Tibial artery (tissue), 4 donors: ENCODE data around the gene TUG1.

Source experiments
- DNase-seq, 2 donors: peaks; one replicate each; pipeline ENCODE4 v3.0.0-alpha.2; 2019
- H3K27ac ChIP-seq, 2 donors: fragments of 200-600 bp; sonication (generic) in 1 of 2; 1 replicate in 1 of 2; 2 replicates in 1 of 2; pipeline ENCODE4 v1.5.1; 2018 to 2019; ENCODE audit warnings: mild to moderate bottlenecking in 1 of 2
- H3K27me3 ChIP-seq, 2 donors: fragments of 200-600 bp; sonication (generic) in 1 of 2; one replicate each; pipeline versions ENCODE4 v1.5.1 to v1.6.0; 2016 to 2019
- H3K36me3 ChIP-seq, 3 donors: fragments of 200-600 bp; sonication (generic) in 2 of 3; one replicate each; pipeline ENCODE4 v1.5.1; 2016 to 2019; ENCODE audit warnings: mild to moderate bottlenecking in 2 of 3
- H3K4me1 ChIP-seq, 4 donors: fragments of 200-600 bp; sonication (generic) in 2 of 4; 1 replicate in 3 of 4; 2 replicates in 1 of 4; pipeline ENCODE4 v1.5.1; 2016 to 2019
- H3K4me3 ChIP-seq, 2 donors: fragments of 200-600 bp; sonication (generic) in 1 of 2; 1 replicate in 1 of 2; 2 replicates in 1 of 2; pipeline ENCODE4 v1.5.1; 2018 to 2019; ENCODE audit warnings: mild to moderate bottlenecking in 2 of 2
- H3K9me3 ChIP-seq, 3 donors: fragments of 200-600 bp; sonication (generic) in 1 of 3; one replicate each; pipeline ENCODE4 v1.5.1; 2016 to 2019
- CTCF ChIP-seq, 2 experiments: fragments of 200-600 bp in 1 of 2; fragments of 450-650 bp in 1 of 2; IDR thresholded peaks; one replicate each; pipeline ENCODE4 v1.5.1; 2017 to 2019; ENCODE audit warnings: antibody characterized with exemption in 2 of 2, mild to moderate bottlenecking in 1 of 2, moderate library complexity in 1 of 2
- intact Hi-C: fragments of 100-400 bp; cut with DNase I; formaldehyde crosslinking; loops from one replicate; pipeline ENCODE4 v1.15.0; 2023; ENCODE audit warnings: low total_unique reads

The TUG1 gene

GRCh38 chr22:30994960-30995359 is 25.9 kb downstream of the TUG1 start:
- intact Hi-C loops, result no loop called here
- TF ChIP-seq CTCF (IDR thresholded peaks at IDR 0.05), result no peak
- Histone ChIP-seq H3K4me1 (peaks cover 0 to 57% (median 15%) of the 10 kb centered on the region in 4 donors), H3K9me3 (peaks cover 0 to 13% (median 0%) of the 10 kb centered on the region in 3 donors), H3K36me3 (no peaks in the 10 kb centered on the region), H3K27me3 (no peaks in the 10 kb centered on the region), H3K4me3 (no peak overlapping the region), H3K27ac (peak overlapping the region; percentile 32 to 78)
- no peak for DNase-seq

GRCh38 chr22:30996462-30996861 is 27.4 kb downstream of the TUG1 start:
- peak overlapping the region; percentile 50 to 69 for H3K27ac ChIP-seq

DNA sequence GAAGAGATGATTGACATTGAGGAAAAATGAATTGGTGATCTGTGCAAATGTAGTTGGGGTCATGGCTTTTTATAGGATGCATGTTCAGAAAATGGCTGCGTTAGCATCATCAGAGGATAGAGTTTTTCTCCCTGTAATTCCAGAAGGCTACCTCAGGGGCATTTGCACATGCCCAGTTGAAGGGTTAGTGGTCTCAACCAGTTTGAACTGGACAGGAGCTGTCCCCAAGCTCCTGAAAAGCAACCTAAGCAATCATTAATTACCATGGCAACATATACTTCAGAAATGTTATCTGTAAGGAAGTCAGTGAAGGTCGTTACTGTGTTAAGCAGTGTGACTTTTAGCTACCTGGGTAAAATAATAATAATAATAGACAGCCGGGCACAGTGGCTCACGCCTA is 29.3 kb downstream of the TUG1 start:
- no peak overlapping the region for H3K4me3 ChIP-seq
- no peaks in the 10 kb centered on the region for H3K27me3 ChIP-seq
- peak overlapping the region in 1 of 2 donors; percentile 50 for H3K27ac ChIP-seq
- no peak for DNase-seq
- TF ChIP-seq CTCF (IDR thresholded peaks at IDR 0.05), result no peak
- H3K9me3 ChIP-seq, result no peaks in the 10 kb centered on the region
- intact Hi-C loops, result no loop called here
- peaks cover 0 to 29% (median 2%) of the 10 kb centered on the region in 4 donors for H3K4me1 ChIP-seq
- no peaks in the 10 kb centered on the region for H3K36me3 ChIP-seq

More at GRCh38 chr22:30996462-30996861, 27.4 kb downstream of the TUG1 start:
- intact Hi-C loops, result no loop called here
- TF ChIP-seq CTCF (IDR thresholded peaks at IDR 0.05), result no peak
- H3K27me3 ChIP-seq, result no peaks in the 10 kb centered on the region
- H3K36me3 ChIP-seq, result no peaks in the 10 kb centered on the region
- H3K9me3 ChIP-seq, result no peaks in the 10 kb centered on the region
- no peak for DNase-seq
- H3K4me1 ChIP-seq, result peaks cover 0 to 45% (median 14%) of the 10 kb centered on the region in 4 donors
- H3K4me3 ChIP-seq, result no peak overlapping the region

DNA sequence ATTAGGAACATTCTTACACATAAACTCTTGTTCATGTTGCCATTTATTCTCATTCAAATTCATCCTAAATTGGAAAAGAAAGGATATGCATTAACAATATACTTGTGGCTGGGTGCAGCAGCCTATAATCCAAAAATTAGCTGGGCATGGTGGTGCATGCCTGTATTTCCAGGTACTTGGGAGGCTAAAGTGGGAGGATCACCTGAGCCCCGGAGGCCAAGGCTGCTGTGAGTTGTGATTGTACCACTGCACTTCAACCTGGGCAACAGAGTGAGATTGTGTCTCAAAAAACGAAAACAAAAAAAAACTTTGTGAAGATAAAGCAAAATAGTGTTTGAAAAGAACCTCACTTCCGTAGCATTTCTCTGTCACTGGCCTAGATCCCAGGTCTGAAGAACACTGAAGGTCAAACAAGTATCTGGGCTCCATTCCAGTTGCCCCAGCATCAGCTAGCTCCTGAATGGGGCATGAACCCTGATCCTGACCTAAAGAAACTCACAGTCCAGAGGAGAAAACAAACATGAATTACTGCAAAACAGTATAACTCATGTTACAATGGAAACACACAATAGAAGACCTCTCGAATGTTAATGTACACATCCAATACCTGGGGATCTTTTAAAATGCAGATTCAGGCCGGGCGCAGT is 32.2 kb downstream of the TUG1 start:
- intact Hi-C loops, result no loop called here
- TF ChIP-seq CTCF (IDR thresholded peaks at IDR 0.05), result no peak
- Histone ChIP-seq H3K27ac (no peak overlapping the region), H3K4me3 (no peak overlapping the region), H3K27me3 (no peaks in the 10 kb centered on the region), H3K36me3 (no peaks in the 10 kb centered on the region), H3K9me3 (peaks cover 0 to 9% (median 9%) of the 10 kb centered on the region in 3 donors), H3K4me1 (peaks cover 0 to 19% (median 0%) of the 10 kb centered on the region in 4 donors)
- DNase-seq, result no peak

DNA sequence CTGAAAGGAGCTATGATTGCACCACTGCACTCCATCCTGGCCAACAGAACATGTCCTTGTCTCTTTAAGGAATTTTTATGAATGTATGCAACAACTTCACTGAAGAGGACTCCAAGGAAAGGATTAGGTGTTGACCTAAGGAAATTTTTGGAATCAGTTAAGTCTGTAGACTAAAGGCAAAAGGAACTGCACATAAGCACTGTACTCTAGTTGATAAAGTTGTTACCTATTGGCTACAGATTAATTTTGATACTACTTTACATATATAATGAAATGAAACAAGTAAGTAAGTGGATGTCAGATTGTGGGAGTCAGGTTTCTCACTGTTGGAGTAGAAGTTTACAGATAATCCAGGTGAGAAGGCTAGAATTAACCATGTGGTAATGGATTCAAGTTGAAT is 36.5 kb downstream of the TUG1 start:
- no peak for TF ChIP-seq CTCF (IDR thresholded peaks at IDR 0.05)
- H3K4me3 ChIP-seq, result no peak overlapping the region
- peaks cover 0 to 9% (median 9%) of the 10 kb centered on the region in 3 donors for H3K9me3 ChIP-seq
- H3K36me3 ChIP-seq, result no peaks in the 10 kb centered on the region
- H3K27me3 ChIP-seq, result no peaks in the 10 kb centered on the region
- no peaks in the 10 kb centered on the region for H3K4me1 ChIP-seq
- no peak for DNase-seq
- intact Hi-C loops, result no loop called here
- no peak overlapping the region for H3K27ac ChIP-seq
